Measurements from ENCODE around the gene GPR158.

The GPR158 gene

GRCh38 chr10:25532213-25532612 lies 357.4 kb downstream of the GPR158 start:
- no peak for TF ChIP-seq EZH2 (IDR thresholded peaks at IDR 0.05; ENCODE audit: borderline replicate concordance, low read depth, low read length, severe bottlenecking)
- no peak for TF ChIP-seq CTCF (IDR thresholded peaks at IDR 0.05; ENCODE audit: borderline replicate concordance, extremely low read depth, low read length, poor library complexity, severe bottlenecking)
- Histone ChIP-seq H3K9me3 (ENCODE audit: insufficient read depth, low read length, severe bottlenecking) (no peaks in the 10 kb centered on the region), H2AFZ (ENCODE audit: low read depth, low read length) (no peak overlapping the region), H3K27me3 (ENCODE audit: insufficient read depth, low read length, poor library complexity) (no peaks in the 10 kb centered on the region), H3K4me3 (ENCODE audit: low read depth in 1 of 2, low read length in 2 of 2) (no peak overlapping the region), H3K4me2 (ENCODE audit: insufficient read depth, low read length) (no peak overlapping the region), H3K36me3 (ENCODE audit: insufficient read depth, low read length) (no peaks in the 10 kb centered on the region), H3K4me1 (ENCODE audit: insufficient read depth, low read length) (no peaks in the 10 kb centered on the region), H4K20me1 (ENCODE audit: insufficient read depth, low read length) (no peaks in the 10 kb centered on the region), H3K9ac (ENCODE audit: low read depth, low read length) (no peak overlapping the region), H3K27ac (ENCODE audit: low read length) (no peak overlapping the region), H3K79me2 (ENCODE audit: insufficient read depth, low read length) (no peaks in the 10 kb centered on the region)
- ATAC-seq (ENCODE audit: insufficient read depth, low read depth) (no peak), DNase-seq (no peak)

- Histone ChIP-seq H3K79me2 (ENCODE audit: insufficient read depth, low read length) (no peaks in the 10 kb centered on the region), H2AFZ (ENCODE audit: low read depth, low read length) (no peak overlapping the region), H3K4me2 (ENCODE audit: insufficient read depth, low read length) (no peak overlapping the region), H3K4me3 (ENCODE audit: low read depth in 1 of 2, low read length in 2 of 2) (no peak overlapping the region), H3K9ac (ENCODE audit: low read depth, low read length) (no peak overlapping the region), H3K36me3 (ENCODE audit: insufficient read depth, low read length) (no peaks in the 10 kb centered on the region), H3K4me1 (ENCODE audit: insufficient read depth, low read length) (no peaks in the 10 kb centered on the region), H3K9me3 (ENCODE audit: insufficient read depth, low read length, severe bottlenecking) (no peaks in the 10 kb centered on the region), H3K27me3 (ENCODE audit: insufficient read depth, low read length, poor library complexity) (no peaks in the 10 kb centered on the region), H4K20me1 (ENCODE audit: insufficient read depth, low read length) (no peaks in the 10 kb centered on the region), H3K27ac (ENCODE audit: low read length) (no peak overlapping the region)
- TF ChIP-seq CTCF (IDR thresholded peaks at IDR 0.05; ENCODE audit: borderline replicate concordance, extremely low read depth, low read length, poor library complexity, severe bottlenecking) (no peak), EZH2 (IDR thresholded peaks at IDR 0.05; ENCODE audit: borderline replicate concordance, low read depth, low read length, severe bottlenecking) (no peak)
- DNase-seq, result no peak
- no peak for ATAC-seq (ENCODE audit: insufficient read depth, low read depth)
Measured at GRCh38 chr10:25536027-25536426, 361.2 kb downstream of the GPR158 start.

- H3K36me3 ChIP-seq (ENCODE audit: insufficient read depth, low read length), result no peaks in the 10 kb centered on the region
- no peak for ATAC-seq (ENCODE audit: insufficient read depth, low read depth)
- no peaks in the 10 kb centered on the region for H4K20me1 ChIP-seq (ENCODE audit: insufficient read depth, low read length)
- H3K9me3 ChIP-seq (ENCODE audit: insufficient read depth, low read length, severe bottlenecking), result no peaks in the 10 kb centered on the region
- no peak overlapping the region for H2AFZ ChIP-seq (ENCODE audit: low read depth, low read length)
- DNase-seq, result no peak
- no peaks in the 10 kb centered on the region for H3K27me3 ChIP-seq (ENCODE audit: insufficient read depth, low read length, poor library complexity)
- H3K4me2 ChIP-seq (ENCODE audit: insufficient read depth, low read length), result no peak overlapping the region
- H3K4me3 ChIP-seq (ENCODE audit: low read depth in 1 of 2, low read length in 2 of 2), result no peak overlapping the region
- H3K9ac ChIP-seq (ENCODE audit: low read depth, low read length), result no peak overlapping the region
- H3K27ac ChIP-seq (ENCODE audit: low read length), result no peak overlapping the region
- TF ChIP-seq CTCF (IDR thresholded peaks at IDR 0.05; ENCODE audit: borderline replicate concordance, extremely low read depth, low read length, poor library complexity, severe bottlenecking), result no peak
- no peak for TF ChIP-seq EZH2 (IDR thresholded peaks at IDR 0.05; ENCODE audit: borderline replicate concordance, low read depth, low read length, severe bottlenecking)
- H3K4me1 ChIP-seq (ENCODE audit: insufficient read depth, low read length), result no peaks in the 10 kb centered on the region
- no peaks in the 10 kb centered on the region for H3K79me2 ChIP-seq (ENCODE audit: insufficient read depth, low read length)
Measured at GRCh38 chr10:25547382-25547781, 372.6 kb downstream of the GPR158 start.
